HEK293T (cell line): ENCODE measurements around the gene DEUP1.

Experiments used
- ARNT ChIP-seq: fragments of 450-650 bp; IDR thresholded peaks from 2 replicates; pipeline ENCODE4 v1.6.1; 2017; ENCODE audit warnings: mild to moderate bottlenecking
- BHLHE40 ChIP-seq: fragments of 450-650 bp; IDR thresholded peaks from 2 replicates; pipeline ENCODE4 v1.6.1; 2016; ENCODE audit warnings: mild to moderate bottlenecking, moderate library complexity, borderline replicate concordance
- CTBP1 ChIP-seq: fragments of 450-650 bp; IDR thresholded peaks from 2 replicates; pipeline ENCODE4 v1.6.1; 2016; ENCODE audit warnings: borderline replicate concordance
- ELF4 ChIP-seq: fragments of 450-650 bp; IDR thresholded peaks from 2 replicates; pipeline ENCODE4 v1.6.1; 2017; ENCODE audit warnings: antibody characterized with exemption
- FOXA1 ChIP-seq: fragments of 450-650 bp; IDR thresholded peaks from 2 replicates; pipeline ENCODE4 v1.6.1; 2016; ENCODE audit warnings: mild to moderate bottlenecking
- FOXM1 ChIP-seq: fragments of 450-650 bp; IDR thresholded peaks from 2 replicates; pipeline ENCODE4 v1.6.1; 2017; ENCODE audit warnings: mild to moderate bottlenecking, borderline replicate concordance
- HDGF ChIP-seq: fragments of 450-650 bp; IDR thresholded peaks from 2 replicates; pipeline ENCODE4 v1.6.1; 2017; ENCODE audit warnings: antibody characterized with exemption, borderline replicate concordance
- L3MBTL2 ChIP-seq: fragments of 450-650 bp; conservative IDR thresholded peaks from 2 replicates; pipeline ENCODE4 v1.6.1; 2016; ENCODE audit warnings: mild to moderate bottlenecking
- NFRKB ChIP-seq: fragments of 450-650 bp; IDR thresholded peaks from 2 replicates; pipeline ENCODE4 v1.6.1; 2016; ENCODE audit warnings: mild to moderate bottlenecking, moderate library complexity
- SP1 ChIP-seq: fragments of 450-650 bp; IDR thresholded peaks from 2 replicates; pipeline ENCODE4 v1.6.1; 2017
- SUZ12 ChIP-seq: fragments of 450-650 bp; IDR thresholded peaks from 2 replicates; pipeline ENCODE4 v1.6.1; 2016; ENCODE audit warnings: mild to moderate bottlenecking
- TARDBP ChIP-seq: fragments of 450-650 bp; IDR thresholded peaks from 2 replicates; pipeline ENCODE4 v1.6.1; 2016
- ZNF384 ChIP-seq: fragments of 450-650 bp; IDR thresholded peaks from 2 replicates; pipeline ENCODE4 v1.6.1; 2016

DNA sequence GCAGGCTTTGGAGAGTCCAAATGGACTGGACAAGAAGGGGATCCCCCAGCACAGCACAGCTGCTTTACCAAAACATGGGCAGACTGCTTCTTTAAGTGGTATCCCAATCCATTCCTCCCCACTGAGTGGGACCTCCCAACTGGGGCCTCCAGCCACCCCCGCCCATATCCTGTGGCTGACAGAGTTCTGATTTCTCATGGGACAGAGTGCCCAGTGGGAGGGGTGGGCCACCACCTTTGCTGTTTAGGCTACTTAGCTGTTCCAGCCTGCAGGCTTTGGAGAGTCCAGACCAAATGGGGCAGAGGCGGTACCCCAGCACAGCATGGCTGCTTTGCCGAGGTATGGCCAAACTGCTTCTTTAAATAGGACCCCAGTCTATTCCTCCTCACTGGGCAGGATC is 26.9 kb upstream of the DEUP1 start:
- TF ChIP-seq BHLHE40 (no peak), SUZ12 (no peak), ARNT (no peak), TARDBP (no peak), FOXA1 (no peak), FOXM1 (no peak), ELF4 (no peak), L3MBTL2 (no peak), HDGF (no peak), ZNF384 (no peak), SP1 (no peak), NFRKB (no peak), CTBP1 (no peak)
